Liver (tissue), 3 donors: ENCODE data around the gene NRSN2.

Experiments
- CTCF ChIP-seq: fragments of 150-350 bp; IDR thresholded peaks from 2 replicates; pipeline ENCODE4 v1.5.1; 2017; ENCODE audit warnings: improper control_type of control experiment, low read depth, low read length; ENCODE audit not compliant: missing input control
- FOXA1 ChIP-seq: IDR thresholded peaks from 2 replicates; pipeline ENCODE4 v1.6.1; 2016; ENCODE audit warnings: antibody characterized with exemption
- GABPA ChIP-seq, 2 donors: IDR thresholded peaks in 1 of 2; conservative IDR thresholded peaks in 1 of 2; 2 replicates each; pipeline ENCODE4 v1.6.1; 2016; ENCODE audit warnings: antibody characterized with exemption in 2 of 2, mild to moderate bottlenecking in 1 of 2, moderate library complexity in 1 of 2
- MAX ChIP-seq: IDR thresholded peaks from 2 replicates; pipeline ENCODE4 v1.6.1; 2016; ENCODE audit warnings: antibody characterized with exemption
- REST ChIP-seq: IDR thresholded peaks from 2 replicates; pipeline ENCODE4 v1.6.1; 2016; ENCODE audit warnings: antibody characterized with exemption, mild to moderate bottlenecking
- TAF1 ChIP-seq: conservative IDR thresholded peaks from 2 replicates; pipeline ENCODE4 v1.6.1; 2016; ENCODE audit warnings: antibody characterized with exemption, mild to moderate bottlenecking
- donor health status: healthy.
- donor health status: healthy.

GRCh38 chr20:375265-375889 lies 28.5 kb downstream of the NRSN2 start:
- TF ChIP-seq FOXA1 (no peak), REST (no peak), CTCF (no peak), MAX (no peak), GABPA (IDR thresholded peaks at IDR 0.05 in 1 of 2, conservative IDR thresholded peaks at IDR 0.05 in 1 of 2) (no peak), TAF1 (no peak)
